Measurements from ENCODE around the gene IPO13. TPM values are rescaled to one million over a fixed set of nuclear protein-coding genes. Genes with fewer than 3 reads are reported as not detected.

IPO13 gene
- total RNA-seq, 2 experiments from 2014 or later: 24.1 to 24.4 TPM

DNA sequence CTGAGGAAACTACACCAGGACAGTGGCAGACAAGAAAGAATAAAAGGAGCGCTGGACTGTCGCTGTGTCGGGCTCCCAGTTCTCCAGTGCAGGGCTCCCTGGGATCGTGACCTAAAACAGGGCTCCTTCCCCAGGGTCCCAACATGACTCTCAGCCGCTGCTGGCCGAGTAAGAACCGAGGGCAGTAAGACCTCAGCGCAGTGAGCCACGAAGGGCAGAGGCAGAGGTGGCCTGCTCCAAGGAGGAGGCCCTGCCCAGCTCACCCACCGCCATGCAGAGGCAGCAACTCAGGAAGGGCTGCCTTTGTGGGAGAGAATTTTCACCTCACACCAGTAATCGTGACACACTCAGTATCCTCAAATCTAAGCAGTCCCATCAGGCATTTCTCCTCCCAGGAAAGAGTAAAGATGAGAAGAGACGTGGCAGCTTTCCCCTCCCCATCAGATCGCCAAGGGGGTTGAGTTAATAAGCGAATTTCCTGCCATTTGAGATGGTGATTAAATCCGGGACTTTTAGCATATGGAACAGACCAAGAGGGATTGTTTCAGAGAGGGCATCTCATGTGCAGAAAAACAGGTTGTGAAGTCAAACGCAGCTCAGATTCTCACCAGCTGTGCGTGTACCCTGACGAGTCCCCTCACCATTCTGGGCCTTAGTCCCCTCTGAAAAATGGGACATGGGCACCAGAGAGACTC, 32.9 kb upstream of the IPO13 start:
- Mint-ChIP-seq H3K36me3 (no peaks in the 10 kb centered on the region), H3K4me1 (no peaks in the 10 kb centered on the region), H3K27ac (no peak overlapping the region), H3K9me3 (no peaks in the 10 kb centered on the region), H3K27me3 (no peaks in the 10 kb centered on the region), H3K4me3 (no peak overlapping the region)
- DNase-seq (no peak), ATAC-seq (ENCODE audit: low read depth) (no peak)
- POLR2A ChIA-PET: no interaction called here

DNA sequence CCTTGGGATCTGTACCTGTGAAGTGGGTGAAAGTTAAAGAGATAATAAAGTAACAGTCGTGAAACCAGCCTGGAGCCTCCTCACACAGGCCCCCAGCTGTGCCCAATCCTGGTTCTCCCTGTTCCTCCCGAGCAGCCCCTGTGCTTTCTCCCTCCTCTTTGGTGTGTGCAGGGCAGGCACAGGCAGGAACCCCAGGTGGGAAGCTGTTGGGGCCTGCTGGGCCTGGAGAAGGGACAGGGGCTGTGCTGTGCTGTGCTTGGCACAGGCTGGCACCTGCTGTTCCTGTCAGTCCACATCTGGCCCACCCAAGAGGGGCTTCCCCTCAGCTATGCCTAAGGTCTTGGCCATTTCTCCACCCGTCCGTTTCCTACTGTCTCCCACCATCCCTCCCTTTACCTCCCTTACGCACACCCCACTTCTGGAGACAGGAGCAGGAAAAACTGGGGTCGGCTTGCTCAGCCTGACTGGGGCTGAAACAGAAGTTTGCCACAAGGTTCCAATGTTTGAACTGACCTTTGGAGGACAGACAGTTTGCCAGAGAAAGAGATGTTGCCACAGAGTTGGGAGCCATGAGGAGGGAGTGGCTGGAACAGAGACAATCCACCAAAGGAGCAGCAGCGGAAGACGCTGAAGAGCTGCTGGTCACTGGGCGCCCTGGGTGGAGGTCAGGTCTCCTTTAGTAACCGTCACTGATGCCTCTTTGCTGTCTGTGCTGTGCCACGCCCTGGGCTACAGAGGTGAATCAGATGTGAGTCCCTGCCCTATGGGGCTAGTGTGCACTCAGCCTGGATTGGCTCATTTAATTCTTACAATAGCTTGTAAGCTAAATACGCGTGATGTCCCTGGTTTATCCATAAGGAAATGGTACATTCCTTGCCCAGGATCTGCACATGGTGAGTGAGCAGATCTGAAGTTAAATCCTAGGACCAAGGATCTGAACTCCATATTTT, 31.9 kb upstream of the IPO13 start:
- Mint-ChIP-seq H3K9me3 (no peaks in the 10 kb centered on the region), H3K4me1 (peaks cover 7% of the 10 kb centered on the region), H3K4me3 (no peak overlapping the region), H3K27ac (no peak overlapping the region), H3K36me3 (no peaks in the 10 kb centered on the region), H3K27me3 (no peaks in the 10 kb centered on the region)
- DNase-seq (no peak), ATAC-seq (ENCODE audit: low read depth) (no peak)
- POLR2A ChIA-PET: no interaction called here

DNA sequence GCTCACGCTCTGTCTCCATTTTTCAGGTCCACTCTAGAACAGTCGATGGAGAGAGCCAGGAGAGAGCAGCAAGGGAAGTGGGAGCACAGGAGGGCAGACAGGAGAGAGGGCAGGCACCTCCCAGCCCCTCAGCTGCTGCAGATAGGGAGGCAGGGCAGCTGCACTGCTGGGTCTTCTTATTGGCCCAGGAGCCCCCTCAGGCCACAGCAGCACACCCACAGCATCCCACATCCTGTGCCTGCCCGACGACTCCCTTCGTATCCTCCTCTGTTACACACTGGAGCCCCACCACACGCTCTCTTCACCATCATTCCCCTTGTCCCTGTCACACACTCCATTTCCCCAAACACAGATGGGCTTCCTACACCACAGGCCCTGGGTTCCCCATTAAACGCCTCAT, 26.8 kb upstream of the IPO13 start:
- H3K9me3 Mint-ChIP-seq: no peaks in the 10 kb centered on the region
- H3K4me1 Mint-ChIP-seq: peaks cover 12% of the 10 kb centered on the region
- POLR2A ChIA-PET: no interaction called here
- ATAC-seq (ENCODE audit: low read depth): peak; percentile 60
- H3K36me3 Mint-ChIP-seq: no peaks in the 10 kb centered on the region
- no peak for DNase-seq
- no peaks in the 10 kb centered on the region for H3K27me3 Mint-ChIP-seq
- H3K4me3 Mint-ChIP-seq: peak overlapping the region; percentile 33
- peak overlapping the region; percentile 16 for H3K27ac Mint-ChIP-seq

DNA sequence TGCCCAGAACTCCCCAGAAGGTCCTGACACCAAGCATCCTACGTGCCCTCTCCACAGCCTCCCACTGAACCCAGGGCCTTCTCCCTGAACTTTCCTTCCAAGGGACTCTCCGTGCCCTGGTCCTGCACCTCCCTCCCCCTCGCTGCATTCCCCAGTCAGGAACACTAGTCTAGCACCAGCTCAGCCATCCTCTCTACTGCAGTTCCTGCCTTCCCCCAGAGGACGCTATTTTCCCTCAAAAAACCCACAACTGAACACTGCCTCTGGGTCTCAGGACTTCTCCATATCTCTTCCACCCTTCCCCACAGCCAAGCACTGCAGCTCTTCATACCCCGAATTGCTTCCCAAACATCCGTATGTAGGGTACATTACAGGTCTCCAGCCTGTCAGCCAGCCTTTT, 25.7 kb upstream of the IPO13 start:
- no peaks in the 10 kb centered on the region for H3K9me3 Mint-ChIP-seq
- H3K27ac Mint-ChIP-seq: peak overlapping the region; percentile 28

DNA sequence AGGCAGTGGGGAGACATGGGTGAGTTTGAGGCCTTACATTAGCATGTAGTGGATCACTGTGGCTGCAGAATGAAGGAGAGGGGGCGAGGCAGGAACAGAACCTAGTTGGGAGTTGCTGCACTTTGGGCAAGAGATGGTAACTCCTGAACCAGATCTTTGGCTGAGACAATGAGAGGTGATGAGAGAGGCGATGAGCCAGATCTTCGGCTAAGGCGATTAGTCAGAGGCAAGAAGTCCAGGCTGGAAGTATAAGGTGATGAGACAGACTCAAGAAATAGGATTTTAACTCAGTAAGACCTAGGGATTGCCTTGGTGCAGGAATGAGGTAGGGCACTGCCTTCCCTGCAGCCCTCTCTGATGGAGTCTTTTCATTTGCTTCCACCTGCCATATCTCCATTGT, 22.2 kb upstream of the IPO13 start:
- no peak overlapping the region for H3K27ac Mint-ChIP-seq

More for the DNA sequence above, 25.7 kb upstream of the IPO13 start:
- ATAC-seq (ENCODE audit: low read depth) (no peak), DNase-seq (no peak)
- H3K4me3 Mint-ChIP-seq: no peak overlapping the region
- H3K4me1 Mint-ChIP-seq: peaks cover 12% of the 10 kb centered on the region
- no peaks in the 10 kb centered on the region for H3K27me3 Mint-ChIP-seq
- POLR2A ChIA-PET: no interaction called here
- H3K36me3 Mint-ChIP-seq: no peaks in the 10 kb centered on the region

DNA sequence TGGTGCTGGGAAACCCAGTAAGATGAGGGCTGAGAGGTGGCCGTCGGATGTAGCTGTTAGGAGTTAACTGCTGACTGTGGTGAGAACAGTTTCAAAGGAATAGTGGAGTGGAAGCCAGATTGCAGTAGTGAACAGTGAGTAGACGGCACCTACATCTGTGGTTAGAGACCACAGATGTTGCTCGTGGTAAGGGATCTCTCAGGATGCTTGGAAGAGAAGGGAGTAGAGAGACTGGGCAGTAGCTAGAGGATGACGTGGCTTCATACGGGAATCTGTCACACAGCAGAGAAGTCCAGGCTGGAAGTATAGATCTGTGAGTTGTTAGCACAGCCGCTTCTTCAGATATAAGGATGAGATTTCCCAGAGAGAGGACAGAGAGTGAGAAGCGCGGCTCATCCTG, 20.9 kb upstream of the IPO13 start:
- H3K4me1 Mint-ChIP-seq: peaks cover 1% of the 10 kb centered on the region
- POLR2A ChIA-PET: no interaction called here
- ATAC-seq (ENCODE audit: low read depth) (no peak), DNase-seq (no peak)
- no peaks in the 10 kb centered on the region for H3K27me3 Mint-ChIP-seq
- H3K27ac Mint-ChIP-seq: no peak overlapping the region
- no peaks in the 10 kb centered on the region for H3K36me3 Mint-ChIP-seq
- H3K4me3 Mint-ChIP-seq: no peak overlapping the region
- H3K9me3 Mint-ChIP-seq: no peaks in the 10 kb centered on the region

More for the DNA sequence above, 22.2 kb upstream of the IPO13 start:
- no peaks in the 10 kb centered on the region for H3K27me3 Mint-ChIP-seq
- H3K36me3 Mint-ChIP-seq: no peaks in the 10 kb centered on the region
- POLR2A ChIA-PET: no interaction called here
- no peak overlapping the region for H3K4me3 Mint-ChIP-seq
- H3K9me3 Mint-ChIP-seq: no peaks in the 10 kb centered on the region
- no peak for DNase-seq
- no peak for ATAC-seq (ENCODE audit: low read depth)
- H3K4me1 Mint-ChIP-seq: peaks cover 8% of the 10 kb centered on the region

DNA sequence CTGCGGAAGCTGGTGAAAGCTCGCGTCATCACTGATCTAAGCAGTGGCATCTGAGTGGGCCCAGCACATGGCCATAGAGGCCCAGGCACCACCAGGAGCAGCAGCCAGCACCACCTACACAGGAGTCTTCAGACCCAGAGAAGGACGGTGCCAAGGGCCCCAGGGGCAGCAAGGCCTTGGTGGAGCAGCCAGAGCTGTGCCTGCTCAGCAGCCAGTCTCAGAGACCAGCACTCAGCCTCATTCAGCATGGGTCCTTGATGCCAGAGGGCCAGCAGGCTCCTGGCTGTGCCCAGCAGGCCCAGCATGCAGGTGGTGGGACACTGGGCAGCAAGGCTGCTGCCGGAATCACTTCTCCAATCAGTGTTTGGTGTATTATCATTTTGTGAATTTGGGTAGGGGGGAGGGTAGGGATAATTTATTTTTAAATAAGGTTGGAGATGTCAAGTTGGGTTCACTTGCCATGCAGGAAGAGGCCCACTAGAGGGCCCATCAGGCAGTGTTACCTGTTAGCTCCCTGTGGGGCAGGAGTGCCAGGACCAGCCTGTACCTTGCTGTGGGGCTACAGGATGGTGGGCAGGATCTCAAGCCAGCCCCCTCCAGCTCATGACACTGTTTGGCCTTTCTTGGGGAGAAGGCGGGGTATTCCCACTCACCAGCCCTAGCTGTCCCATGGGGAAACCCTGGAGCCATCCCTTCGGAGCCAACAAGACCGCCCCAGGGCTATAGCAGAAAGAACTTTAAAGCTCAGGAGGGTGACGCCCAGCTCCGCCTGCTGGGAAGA, 16.4 kb upstream of the IPO13 start:
- no peaks in the 10 kb centered on the region for H3K9me3 Mint-ChIP-seq
- H3K4me1 Mint-ChIP-seq: peaks cover 10% of the 10 kb centered on the region
- POLR2A ChIA-PET: interaction anchor here (1.0 kb wide), 1 partner anchor 15 kb away, joined by 3 read pairs; no protein-coding TSS in a partner anchor
- H3K36me3 Mint-ChIP-seq: no peaks in the 10 kb centered on the region
- no peak overlapping the region for H3K27ac Mint-ChIP-seq
- ATAC-seq (ENCODE audit: low read depth) (no peak), DNase-seq (no peak)
- peaks cover 16% of the 10 kb centered on the region for H3K27me3 Mint-ChIP-seq
- H3K4me3 Mint-ChIP-seq: no peak overlapping the region

DNA sequence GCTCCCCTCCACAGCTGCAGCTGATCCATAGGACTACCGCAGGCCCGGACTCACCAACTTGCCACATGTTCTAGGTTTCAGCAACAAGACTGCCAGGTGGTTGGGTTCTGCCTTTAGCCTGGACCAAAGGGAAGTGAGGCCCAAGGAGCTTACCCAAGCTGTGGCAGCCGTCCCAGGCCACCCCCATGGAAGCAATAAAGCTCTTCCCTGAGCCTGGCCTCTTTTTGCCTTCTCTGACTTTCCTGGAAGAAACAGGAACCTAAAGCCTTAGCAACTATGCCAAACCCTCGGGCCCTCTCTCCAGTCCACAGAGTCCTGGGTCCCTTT, 15.8 kb upstream of the IPO13 start:
- Mint-ChIP-seq H3K4me3 (no peak overlapping the region), H3K36me3 (no peaks in the 10 kb centered on the region), H3K9me3 (no peaks in the 10 kb centered on the region), H3K4me1 (peaks cover 10% of the 10 kb centered on the region), H3K27me3 (peaks cover 20% of the 10 kb centered on the region), H3K27ac (no peak overlapping the region)
- POLR2A ChIA-PET: interaction anchor here (1.0 kb wide), 1 partner anchor 15 kb away, joined by 3 read pairs; no protein-coding TSS in a partner anchor
- ATAC-seq (ENCODE audit: low read depth): no peak
- DNase-seq: no peak

DNA sequence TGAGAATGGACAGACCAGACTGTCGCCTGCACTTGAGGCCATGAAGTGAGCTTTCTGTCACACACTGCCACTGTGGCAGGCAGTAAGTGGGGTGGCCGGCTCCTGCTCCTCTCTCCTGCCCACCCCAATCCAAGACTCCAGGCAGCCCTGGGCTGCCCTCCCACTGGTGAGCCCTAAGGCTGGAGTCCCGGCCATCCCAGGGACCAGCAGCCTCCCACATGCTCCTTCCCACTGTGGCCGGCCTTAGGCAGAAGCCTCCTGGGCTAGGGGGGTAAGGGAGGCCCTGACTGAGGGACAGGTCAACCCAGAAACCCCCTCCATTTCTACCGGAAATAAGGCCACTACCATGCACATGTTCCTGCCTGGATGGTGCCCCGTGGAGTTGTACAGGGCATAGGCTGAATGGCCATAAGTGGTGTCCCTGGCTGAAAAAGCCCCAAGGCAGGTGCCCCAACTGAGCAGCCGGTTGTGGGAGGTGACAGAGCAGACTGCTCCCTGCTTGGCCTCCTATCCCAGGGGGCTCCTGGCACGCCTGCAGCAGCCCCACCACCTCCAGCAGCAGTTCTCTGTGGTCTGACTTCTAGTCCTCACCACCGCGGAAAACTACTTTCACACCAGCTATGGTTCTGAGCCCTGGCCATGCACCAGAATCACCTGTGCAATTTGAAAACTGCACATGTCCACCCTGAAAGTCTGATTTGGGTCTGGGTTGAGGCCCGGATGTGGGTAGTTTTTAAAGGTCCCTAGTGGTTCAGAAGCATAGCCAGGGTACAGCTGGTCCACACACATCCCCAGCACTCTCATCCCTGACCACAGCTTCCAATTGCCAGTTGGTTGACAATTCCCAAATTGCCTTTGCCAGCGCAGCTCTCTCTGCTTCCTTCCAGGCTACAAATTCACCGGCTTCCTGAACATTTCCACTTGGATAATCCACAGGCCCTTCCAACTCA, 14.8 kb upstream of the IPO13 start:
- Mint-ChIP-seq H3K4me1 (peaks cover 10% of the 10 kb centered on the region), H3K36me3 (no peaks in the 10 kb centered on the region), H3K4me3 (no peak overlapping the region), H3K27ac (no peak overlapping the region), H3K9me3 (no peaks in the 10 kb centered on the region), H3K27me3 (peaks cover 20% of the 10 kb centered on the region)
- DNase-seq: no peak
- ATAC-seq (ENCODE audit: low read depth): no peak
- POLR2A ChIA-PET: interaction anchor here (0.9 kb wide), 1 partner anchor 166 kb away, joined by 4 read pairs; no protein-coding TSS in a partner anchor

DNA sequence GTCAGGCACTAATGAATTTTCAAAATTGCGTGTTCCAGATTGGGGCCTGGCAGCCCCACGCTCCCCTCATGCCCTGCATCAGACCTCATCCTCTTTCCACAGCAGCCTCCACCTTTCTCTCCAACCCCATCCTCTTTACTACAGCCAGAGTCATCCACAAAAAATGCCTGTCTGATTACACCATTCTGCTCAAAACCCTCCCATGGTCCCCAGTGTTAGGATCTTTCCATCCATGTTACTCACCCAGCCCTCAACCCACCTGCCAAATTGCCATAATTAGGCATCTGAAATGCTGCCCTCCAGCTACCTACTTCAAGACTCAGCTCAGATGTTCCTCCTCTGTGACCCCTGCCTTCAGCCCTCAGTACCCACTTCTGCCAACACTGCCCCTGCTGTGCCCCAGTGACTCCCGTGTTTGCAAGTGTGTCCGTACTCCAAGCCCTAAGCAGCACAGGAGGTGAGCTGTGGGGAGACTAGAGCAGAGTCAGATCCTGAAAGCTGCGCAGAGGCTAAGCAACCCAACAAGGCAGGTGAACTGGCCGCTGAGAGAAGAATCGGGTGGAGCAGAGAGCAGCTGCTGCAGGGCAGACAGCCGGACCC, 13.9 kb upstream of the IPO13 start:
- ATAC-seq (ENCODE audit: low read depth) (no peak), DNase-seq (no peak)
- Mint-ChIP-seq H3K27me3 (peaks cover 20% of the 10 kb centered on the region), H3K36me3 (no peaks in the 10 kb centered on the region), H3K9me3 (no peaks in the 10 kb centered on the region), H3K27ac (no peak overlapping the region), H3K4me3 (peak overlapping the region; percentile 4), H3K4me1 (peaks cover 10% of the 10 kb centered on the region)
- POLR2A ChIA-PET: interaction anchor here (0.9 kb wide), 1 partner anchor 167 kb away, joined by 4 read pairs; no protein-coding TSS in a partner anchor

DNA sequence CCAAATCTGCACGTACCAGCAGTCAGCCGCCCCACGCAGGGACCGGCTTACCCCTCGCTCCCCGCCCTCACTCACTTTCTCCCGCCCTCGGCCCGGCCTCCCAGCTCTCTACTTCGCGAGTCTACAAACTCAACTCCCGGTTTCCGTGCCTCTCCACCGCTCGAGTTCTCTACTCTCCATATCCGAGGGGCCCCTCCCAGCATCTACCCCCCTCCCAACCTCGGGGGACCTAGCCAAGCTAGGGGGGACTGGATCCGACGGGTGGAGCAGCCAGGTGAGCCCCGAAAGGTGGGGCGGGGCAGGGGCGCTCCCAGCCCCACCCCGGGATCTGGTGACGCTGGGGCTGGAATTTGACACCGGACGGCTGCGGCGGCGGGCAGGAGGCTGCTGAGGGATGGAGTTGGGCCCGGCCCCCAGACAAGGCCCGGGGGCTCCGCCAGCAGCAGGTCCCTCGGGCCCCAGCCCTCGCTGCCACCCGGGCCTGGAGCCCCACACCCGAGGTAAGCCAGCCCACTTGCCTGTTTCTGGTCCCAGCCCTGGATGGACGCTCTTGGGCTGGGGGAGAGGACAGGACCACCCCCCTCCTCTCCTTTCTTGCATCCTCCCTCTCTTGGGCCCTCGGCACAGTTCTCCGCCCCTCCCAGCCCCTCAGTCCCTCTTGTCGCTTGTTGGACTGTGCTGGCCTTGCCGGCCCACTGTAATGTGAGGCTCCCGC, 13.2 kb upstream of the IPO13 start, which contains the start of gene ARTN:
Gene ARTN (plus strand): TSS at position 416 of the 715 bp plus-strand sequence. CDS start 1,856 bp downstream, outside the sequence.
- Mint-ChIP-seq H3K27ac (no peak within 1 kb of the TSS), H3K9me3 (no peaks in the 10 kb centered on the region), H3K27me3 (peaks cover 20% of the 10 kb centered on the region), H3K4me1 (peaks cover 10% of the 10 kb centered on the region), H3K36me3 (no peaks in the 10 kb centered on the region), H3K4me3 (peak within 1 kb of the TSS; percentile 42)
- DNase-seq (no peak), ATAC-seq (ENCODE audit: low read depth) (no peak)
- POLR2A ChIA-PET: interaction anchor here (0.9 to 1.8 kb wide), 3 partner anchors 15 to 170 kb away, joined by 4 to 10 read pairs (median 6); no protein-coding TSS in a partner anchor
